HG02642 (cell line): ENCODE results near the gene CSNK1G1.
A peak's percentile ranks its signal among the peaks of the same experiment; 100 is the strongest.
"Not testable (repeated sequence)": the region's sequence is repeated elsewhere in the genome, so short reads cannot be mapped to it uniquely, and the experiment has no call there.

ENCODE experiments used
- ATAC-seq: cut with Tn5 transposase; IDR thresholded peaks from one replicate; pipeline ENCODE4 v1.9.1; 2021; ENCODE audit warnings: mild to moderate bottlenecking; ENCODE audit not compliant: unreplicated experiment, poor library complexity

The CSNK1G1 gene

GRCh38 chr15:64144565-64145281 lies 211.2 kb downstream of the CSNK1G1 start:
- ATAC-seq: peak; percentile 63

GRCh38 chr15:64144192-64144564 lies 211.8 kb downstream of the CSNK1G1 start:
- peak; percentile 35 for ATAC-seq

GRCh38 chr15:64143276-64143675 lies 212.7 kb downstream of the CSNK1G1 start:
- ATAC-seq: no peak

- no peak for ATAC-seq
These were observed 214.0 kb downstream of the CSNK1G1 start for GRCh38 chr15:64141798-64142512.

GRCh38 chr15:64138331-64138941 lies 217.5 kb downstream of the CSNK1G1 start:
- no peak for ATAC-seq

- ATAC-seq: no peak
These were observed 218.6 kb downstream of the CSNK1G1 start for GRCh38 chr15:64137226-64137833.

- no peak for ATAC-seq
These were observed 219.6 kb downstream of the CSNK1G1 start for GRCh38 chr15:64136347-64136746.

GRCh38 chr15:64134345-64134829 lies 221.6 kb downstream of the CSNK1G1 start:
- no peak for ATAC-seq

GRCh38 chr15:64133623-64134344 lies 222.2 kb downstream of the CSNK1G1 start:
- ATAC-seq: no peak

- no peak for ATAC-seq
These were observed 223.8 kb downstream of the CSNK1G1 start for GRCh38 chr15:64132217-64132616.

GRCh38 chr15:64131547-64131946 lies 224.4 kb downstream of the CSNK1G1 start:
- ATAC-seq: no peak

GRCh38 chr15:64130159-64130558 lies 225.8 kb downstream of the CSNK1G1 start:
- no peak for ATAC-seq

- ATAC-seq: no peak
These were observed 228.3 kb downstream of the CSNK1G1 start for GRCh38 chr15:64127521-64128270.

GRCh38 chr15:64125978-64126377 lies 230.0 kb downstream of the CSNK1G1 start:
- no peak for ATAC-seq

- ATAC-seq: no peak
These were observed 233.0 kb downstream of the CSNK1G1 start for GRCh38 chr15:64122936-64123351.

GRCh38 chr15:64122444-64122843 lies 233.5 kb downstream of the CSNK1G1 start:
- ATAC-seq: no peak

GRCh38 chr15:64121614-64122013 lies 234.4 kb downstream of the CSNK1G1 start:
- no peak for ATAC-seq

GRCh38 chr15:64120322-64120721 lies 235.7 kb downstream of the CSNK1G1 start:
- not testable (repeated sequence) for ATAC-seq

GRCh38 chr15:64117759-64118487 lies 238.1 kb downstream of the CSNK1G1 start:
- no peak for ATAC-seq
